ENCODE data around the gene VPS26C.
"Not testable (repeated sequence)": the region's sequence is repeated elsewhere in the genome, so short reads cannot be mapped to it uniquely, and the experiment has no call there.

The VPS26C gene

DNA sequence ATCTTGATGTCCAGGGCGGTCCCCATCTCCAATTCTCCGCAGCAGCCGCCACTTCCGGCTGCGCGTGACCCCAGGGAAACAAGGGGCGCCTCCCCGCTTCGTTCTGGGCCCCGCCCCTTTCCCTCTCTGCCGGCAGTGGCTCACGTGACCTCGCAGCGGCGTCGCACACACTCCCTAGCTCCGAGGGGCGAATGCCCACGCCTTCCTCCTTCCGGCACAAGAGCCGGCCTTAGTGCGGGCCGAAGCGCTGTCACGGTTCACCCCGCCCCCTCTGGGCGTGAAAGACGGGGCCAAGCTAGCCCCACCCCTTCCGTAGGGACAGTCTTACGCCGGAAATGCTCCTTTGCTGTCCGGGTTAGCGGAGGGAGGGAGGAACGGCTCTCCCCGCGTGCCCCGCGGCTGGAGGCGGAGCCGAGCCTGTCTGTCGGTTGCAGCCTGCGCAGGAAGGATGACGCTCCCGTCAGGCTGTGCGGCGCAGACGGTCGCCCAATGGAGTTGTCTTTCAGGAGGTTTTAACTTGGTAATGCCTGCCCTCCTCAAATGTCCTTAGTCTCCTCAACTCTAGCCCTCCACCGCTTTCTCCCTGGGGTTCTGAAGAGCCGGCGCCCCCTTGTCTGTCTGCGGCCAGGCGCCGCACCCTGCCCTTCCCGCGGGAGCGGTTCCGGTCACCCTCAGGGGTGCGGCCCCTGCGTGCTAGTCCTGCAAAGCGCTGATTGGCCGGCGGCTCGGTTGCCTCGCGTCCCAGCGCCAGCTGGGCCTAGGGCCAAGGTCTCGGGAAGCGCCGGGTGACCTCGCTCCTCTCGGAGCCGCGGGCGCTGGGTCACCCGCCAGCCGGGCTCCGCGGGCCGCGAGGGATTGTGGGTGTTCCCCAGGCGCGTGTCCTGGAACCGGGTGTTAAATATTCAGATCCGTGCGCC is at the start of gene VPS26C:
Gene VPS26C, minus strand, starts transcription at position 66 of the 917 bp plus-strand sequence. Its CDS starts 40 bp downstream, at position 26.
- H3K9me3 ChIP-seq (ENCODE audit: insufficient read depth, low read length, severe bottlenecking): no peaks in the 10 kb centered on the region
- H2AFZ ChIP-seq (ENCODE audit: low read depth, low read length): peak within 1 kb of the TSS; percentile 98
- H3K4me3 ChIP-seq (ENCODE audit: low read depth in 1 of 2, low read length in 2 of 2): peak within 1 kb of the TSS; percentile 76
- DNase-seq (peak; percentile 99), ATAC-seq (ENCODE audit: insufficient read depth, low read depth) (peak; percentile 89)
- no peaks in the 10 kb centered on the region for H3K27me3 ChIP-seq (ENCODE audit: insufficient read depth, low read length, poor library complexity)
- H3K4me1 ChIP-seq (ENCODE audit: insufficient read depth, low read length): peaks cover 33% of the 10 kb centered on the region
- H3K9ac ChIP-seq (ENCODE audit: low read depth, low read length): peak within 1 kb of the TSS; percentile 97
- peaks cover 57% of the 10 kb centered on the region for H3K79me2 ChIP-seq (ENCODE audit: insufficient read depth, low read length)
- peak within 1 kb of the TSS; percentile 98 for H3K27ac ChIP-seq (ENCODE audit: low read length)
- H3K4me2 ChIP-seq (ENCODE audit: insufficient read depth, low read length): peak within 1 kb of the TSS; percentile 75
- H4K20me1 ChIP-seq (ENCODE audit: insufficient read depth, low read length): peaks cover 10% of the 10 kb centered on the region; the same call in 1 of the 2 replicates
- H3K36me3 ChIP-seq (ENCODE audit: insufficient read depth, low read length): peaks cover 5% of the 10 kb centered on the region; the same call in 1 of the 2 replicates
- TF ChIP-seq, protein P1, sequence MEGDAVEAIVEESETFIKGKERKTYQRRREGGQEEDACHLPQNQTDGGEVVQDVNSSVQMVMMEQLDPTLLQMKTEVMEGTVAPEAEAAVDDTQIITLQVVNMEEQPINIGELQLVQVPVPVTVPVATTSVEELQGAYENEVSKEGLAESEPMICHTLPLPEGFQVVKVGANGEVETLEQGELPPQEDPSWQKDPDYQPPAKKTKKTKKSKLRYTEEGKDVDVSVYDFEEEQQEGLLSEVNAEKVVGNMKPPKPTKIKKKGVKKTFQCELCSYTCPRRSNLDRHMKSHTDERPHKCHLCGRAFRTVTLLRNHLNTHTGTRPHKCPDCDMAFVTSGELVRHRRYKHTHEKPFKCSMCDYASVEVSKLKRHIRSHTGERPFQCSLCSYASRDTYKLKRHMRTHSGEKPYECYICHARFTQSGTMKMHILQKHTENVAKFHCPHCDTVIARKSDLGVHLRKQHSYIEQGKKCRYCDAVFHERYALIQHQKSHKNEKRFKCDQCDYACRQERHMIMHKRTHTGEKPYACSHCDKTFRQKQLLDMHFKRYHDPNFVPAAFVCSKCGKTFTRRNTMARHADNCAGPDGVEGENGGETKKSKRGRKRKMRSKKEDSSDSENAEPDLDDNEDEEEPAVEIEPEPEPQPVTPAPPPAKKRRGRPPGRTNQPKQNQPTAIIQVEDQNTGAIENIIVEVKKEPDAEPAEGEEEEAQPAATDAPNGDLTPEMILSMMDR (IDR thresholded peaks at IDR 0.05; ENCODE audit: borderline replicate concordance, extremely low read depth, low read length, poor library complexity, severe bottlenecking): no peak
- no peak for TF ChIP-seq EZH2 (IDR thresholded peaks at IDR 0.05; ENCODE audit: borderline replicate concordance, low read depth, low read length, severe bottlenecking)

- not testable (repeated sequence) for H3K27me3 ChIP-seq (ENCODE audit: insufficient read depth, low read length, poor library complexity); H2AFZ ChIP-seq (ENCODE audit: low read depth, low read length); H3K36me3 ChIP-seq (ENCODE audit: insufficient read depth, low read length); H3K9ac ChIP-seq (ENCODE audit: low read depth, low read length); H3K4me1 ChIP-seq (ENCODE audit: insufficient read depth, low read length); H3K4me2 ChIP-seq (ENCODE audit: insufficient read depth, low read length); ATAC-seq (ENCODE audit: insufficient read depth, low read depth); H3K79me2 ChIP-seq (ENCODE audit: insufficient read depth, low read length); DNase-seq; H4K20me1 ChIP-seq (ENCODE audit: insufficient read depth, low read length); H3K9me3 ChIP-seq (ENCODE audit: insufficient read depth, low read length, severe bottlenecking); H3K27ac ChIP-seq (ENCODE audit: low read length); H3K4me3 ChIP-seq (ENCODE audit: low read depth in 1 of 2, low read length in 2 of 2)
Measured at GRCh38 chr21:37316072-37316471, 48.9 kb upstream of the VPS26C start.

DNA sequence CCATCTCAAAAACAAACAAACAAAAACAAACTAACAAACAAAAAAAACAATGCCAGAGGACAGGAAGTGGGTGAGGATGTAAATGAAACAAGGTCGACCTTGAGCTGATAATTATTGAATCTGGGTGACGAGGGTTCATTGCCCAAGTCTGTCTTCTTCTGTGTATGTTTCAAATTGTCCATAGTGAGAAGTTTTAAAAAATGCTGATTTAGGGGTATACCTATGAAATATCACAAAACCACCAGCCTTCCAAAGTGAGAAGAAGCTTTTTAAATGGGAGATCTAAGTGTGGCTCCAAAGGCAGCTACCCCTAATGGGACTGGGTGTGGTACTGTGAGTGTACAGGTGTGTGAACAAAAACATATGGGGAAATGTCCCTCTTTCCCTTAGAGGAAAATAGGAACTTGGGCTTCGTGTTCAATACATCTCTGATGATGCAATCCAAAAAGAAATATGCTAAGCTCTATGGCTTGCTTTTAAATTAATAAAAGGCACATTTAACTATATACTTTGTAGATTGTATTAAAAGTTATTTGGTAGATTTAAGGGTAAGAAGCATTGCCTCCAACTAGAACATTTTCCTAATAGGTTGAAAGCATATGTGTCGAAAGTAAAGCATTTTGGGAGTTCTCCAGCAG is 33.1 kb upstream of the VPS26C start:
- H3K4me3 ChIP-seq (ENCODE audit: low read depth in 1 of 2, low read length in 2 of 2): no peak overlapping the region
- H3K4me1 ChIP-seq (ENCODE audit: insufficient read depth, low read length): no peaks in the 10 kb centered on the region
- DNase-seq: no peak
- H3K4me2 ChIP-seq (ENCODE audit: insufficient read depth, low read length): no peak overlapping the region
- no peaks in the 10 kb centered on the region for H3K79me2 ChIP-seq (ENCODE audit: insufficient read depth, low read length)
- H4K20me1 ChIP-seq (ENCODE audit: insufficient read depth, low read length): no peaks in the 10 kb centered on the region
- TF ChIP-seq, protein P1 (IDR thresholded peaks at IDR 0.05; ENCODE audit: borderline replicate concordance, extremely low read depth, low read length, poor library complexity, severe bottlenecking): no peak
- TF ChIP-seq EZH2 (IDR thresholded peaks at IDR 0.05; ENCODE audit: borderline replicate concordance, low read depth, low read length, severe bottlenecking): no peak
- no peak overlapping the region for H3K9ac ChIP-seq (ENCODE audit: low read depth, low read length)
- H3K27me3 ChIP-seq (ENCODE audit: insufficient read depth, low read length, poor library complexity): no peaks in the 10 kb centered on the region
- H3K9me3 ChIP-seq (ENCODE audit: insufficient read depth, low read length, severe bottlenecking): no peaks in the 10 kb centered on the region
- no peak overlapping the region for H2AFZ ChIP-seq (ENCODE audit: low read depth, low read length)
- H3K36me3 ChIP-seq (ENCODE audit: insufficient read depth, low read length): no peaks in the 10 kb centered on the region
- no peak for ATAC-seq (ENCODE audit: insufficient read depth, low read depth)
- no peak overlapping the region for H3K27ac ChIP-seq (ENCODE audit: low read length)

GRCh38 chr21:37297364-37297763 is 30.2 kb upstream of the VPS26C start:
- Histone ChIP-seq H3K79me2 (ENCODE audit: insufficient read depth, low read length) (no peaks in the 10 kb centered on the region), H3K27ac (ENCODE audit: low read length) (no peak overlapping the region), H3K27me3 (ENCODE audit: insufficient read depth, low read length, poor library complexity) (peaks cover 4% of the 10 kb centered on the region), H2AFZ (ENCODE audit: low read depth, low read length) (no peak overlapping the region), H4K20me1 (ENCODE audit: insufficient read depth, low read length) (no peaks in the 10 kb centered on the region), H3K4me2 (ENCODE audit: insufficient read depth, low read length) (no peak overlapping the region), H3K36me3 (ENCODE audit: insufficient read depth, low read length) (no peaks in the 10 kb centered on the region), H3K4me1 (ENCODE audit: insufficient read depth, low read length) (no peaks in the 10 kb centered on the region), H3K9me3 (ENCODE audit: insufficient read depth, low read length, severe bottlenecking) (no peaks in the 10 kb centered on the region), H3K9ac (ENCODE audit: low read depth, low read length) (no peak overlapping the region), H3K4me3 (ENCODE audit: low read depth in 1 of 2, low read length in 2 of 2) (no peak overlapping the region)
- DNase-seq: no peak
- no peak for ATAC-seq (ENCODE audit: insufficient read depth, low read depth)
- TF ChIP-seq, protein P1 (IDR thresholded peaks at IDR 0.05; ENCODE audit: borderline replicate concordance, extremely low read depth, low read length, poor library complexity, severe bottlenecking): no peak
- no peak for TF ChIP-seq EZH2 (IDR thresholded peaks at IDR 0.05; ENCODE audit: borderline replicate concordance, low read depth, low read length, severe bottlenecking)
